Activated CD8-positive, alpha-beta memory T cell treated with anti-CD3 and anti-CD28 coated beads, Interleukin-2, amount 10 ng/mL, durations not matched to agents 7 days and 5 days (primary cell): ENCODE results near the gene IGF1R. TPM values are rescaled to one million over a fixed set of nuclear protein-coding genes. Genes with fewer than 3 reads are reported as not detected.

Source experiments
- ATAC-seq: fragments of 150-1000 bp; cut with Tn5 transposase; one replicate; pipeline ENCODE4 v1.10.0; 2021; ENCODE audit warnings: moderate library complexity
- CTCF ChIA-PET: fragments of 350-600 bp; sonication (Branson Sonifier 250); formaldehyde crosslinking; loops from one replicate; lab custom pipeline; 2021; ENCODE audit warnings: antibody characterized with exemption; lab: Charles Lee
- DNase-seq: peaks from one replicate; pipeline ENCODE4 v3.0.0-alpha.2; 2020
- H3K27ac Mint-ChIP-seq: one replicate; pipeline ENCODE4 v1.8.0; 2021; ENCODE audit warnings: mild to moderate bottlenecking, mixed read lengths
- H3K27me3 Mint-ChIP-seq: one replicate; pipeline ENCODE4 v1.8.0; 2021; ENCODE audit warnings: mixed read lengths
- H3K36me3 Mint-ChIP-seq: one replicate; pipeline ENCODE4 v1.8.0; 2021; ENCODE audit warnings: mild to moderate bottlenecking, mixed read lengths
- H3K4me1 Mint-ChIP-seq: one replicate; pipeline ENCODE4 v1.8.0; 2021; ENCODE audit warnings: mixed read lengths
- H3K4me3 Mint-ChIP-seq: one replicate; pipeline ENCODE4 v1.8.0; 2021; ENCODE audit warnings: mild to moderate bottlenecking, moderate library complexity, mixed read lengths
- H3K9me3 Mint-ChIP-seq: one replicate; pipeline ENCODE4 v1.8.0; 2022; ENCODE audit warnings: low read depth, mixed read lengths
- total RNA-seq, 2 experiments: library from RNA; stranded (reverse); gene quantifications; one replicate each; pipeline ENCODE4 v1.2.3, GENCODE V29; 2021

IGF1R gene
- total RNA-seq, 2 experiments from 2014 or later: 6.2 to 7.0 TPM

DNA sequence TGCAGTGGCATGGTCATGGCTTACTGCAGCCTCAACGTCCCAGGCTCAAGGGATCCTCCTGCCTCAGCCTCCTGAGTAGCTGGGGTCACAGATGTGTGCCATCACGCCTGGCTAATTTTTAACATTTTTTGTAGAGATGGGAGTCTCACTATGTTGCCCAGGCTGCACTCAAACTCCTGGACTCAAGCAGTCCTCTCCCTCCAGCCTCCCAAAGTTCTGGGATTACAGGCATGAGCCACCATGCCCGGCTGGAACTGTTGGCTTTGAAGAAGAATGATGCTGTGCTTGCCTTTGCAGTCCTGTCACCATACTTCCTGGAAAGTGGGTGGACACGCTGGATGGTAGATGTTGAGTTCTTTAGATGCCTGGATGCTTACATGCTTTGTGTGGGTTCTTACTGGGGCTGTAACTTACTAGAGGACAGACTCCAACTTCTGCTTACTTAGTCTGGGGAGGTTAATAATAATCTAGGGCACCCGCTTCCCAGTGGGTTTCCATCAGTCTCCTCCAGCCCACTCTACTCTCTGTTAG is 36.7 kb downstream of the IGF1R start:
- H3K4me1 Mint-ChIP-seq: peaks cover 2% of the 10 kb centered on the region

DNA sequence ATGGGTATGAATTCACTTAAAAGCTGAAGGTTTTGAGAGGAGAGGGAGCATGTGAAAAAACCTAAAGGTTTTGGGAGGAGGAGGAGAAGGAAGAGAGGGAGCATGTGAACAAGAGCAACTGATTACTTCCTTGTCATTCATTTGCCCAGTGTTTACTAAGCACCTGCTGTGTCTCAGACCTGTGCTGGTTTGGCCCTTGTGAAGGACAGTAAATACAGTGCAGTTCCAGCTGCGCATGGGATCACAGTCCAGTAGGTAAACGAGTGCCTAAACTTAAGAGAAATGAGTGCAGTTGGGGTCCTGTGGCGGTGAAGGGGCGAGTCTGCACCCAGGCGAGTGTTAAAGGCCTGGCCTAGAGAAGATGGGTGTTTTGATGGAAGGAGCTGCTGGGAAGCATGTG is 38.6 kb downstream of the IGF1R start:
- H3K36me3 Mint-ChIP-seq: peaks cover 2% of the 10 kb centered on the region
- CTCF ChIA-PET: no interaction called here
- peaks cover 2% of the 10 kb centered on the region for H3K4me1 Mint-ChIP-seq
- H3K4me3 Mint-ChIP-seq: no peak overlapping the region
- H3K9me3 Mint-ChIP-seq: no peaks in the 10 kb centered on the region
- H3K27me3 Mint-ChIP-seq: no peaks in the 10 kb centered on the region
- ATAC-seq (no peak), DNase-seq (no peak)
- H3K27ac Mint-ChIP-seq: no peak overlapping the region

More for the DNA sequence above, 36.7 kb downstream of the IGF1R start:
- Mint-ChIP-seq H3K9me3 (no peaks in the 10 kb centered on the region), H3K27ac (no peak overlapping the region), H3K4me3 (no peak overlapping the region), H3K27me3 (no peaks in the 10 kb centered on the region), H3K36me3 (peaks cover 2% of the 10 kb centered on the region)
- DNase-seq (no peak), ATAC-seq (no peak)
- CTCF ChIA-PET: no interaction called here

- H3K27me3 Mint-ChIP-seq: no peaks in the 10 kb centered on the region
Measured at GRCh38 chr15:98689431-98689861, 41.1 kb downstream of the IGF1R start.

DNA sequence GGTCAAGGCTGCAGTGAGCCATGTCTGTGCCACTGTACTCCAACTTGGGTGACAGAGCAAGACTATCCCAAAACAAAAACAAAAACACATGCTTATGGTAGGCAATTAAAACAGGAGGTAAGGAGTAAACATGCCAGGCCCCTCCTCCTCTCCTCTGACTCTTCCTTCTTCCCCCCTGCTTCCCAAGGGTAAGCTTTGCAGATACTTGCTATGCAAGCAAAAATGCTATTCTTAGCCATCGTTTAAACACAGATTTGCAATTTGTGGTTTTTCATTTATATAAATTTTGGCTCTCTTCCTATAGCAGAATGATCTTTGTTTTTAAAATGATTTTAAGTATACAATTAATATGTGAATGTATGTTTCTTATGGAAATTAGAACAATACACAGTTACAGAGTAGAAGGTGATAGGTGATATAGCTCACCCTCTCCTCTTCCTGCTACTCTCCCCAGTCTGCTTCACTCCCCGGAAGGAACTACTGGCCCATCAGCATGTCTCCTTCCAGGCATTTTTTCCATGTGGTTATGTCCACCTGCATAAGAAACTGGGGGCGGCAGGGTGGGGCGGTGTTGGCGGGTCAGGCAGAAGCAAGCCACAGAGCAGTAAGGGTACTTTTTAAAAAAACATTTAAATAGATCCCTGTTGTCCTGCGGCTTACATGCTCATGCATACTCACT is 42.1 kb downstream of the IGF1R start:
- H3K27me3 Mint-ChIP-seq: no peaks in the 10 kb centered on the region
- no peaks in the 10 kb centered on the region for H3K4me1 Mint-ChIP-seq
- DNase-seq (no peak), ATAC-seq (no peak)
- no peak overlapping the region for H3K4me3 Mint-ChIP-seq
- no peak overlapping the region for H3K27ac Mint-ChIP-seq
- CTCF ChIA-PET: no interaction called here
- H3K36me3 Mint-ChIP-seq: peaks cover 2% of the 10 kb centered on the region
- no peaks in the 10 kb centered on the region for H3K9me3 Mint-ChIP-seq

More at GRCh38 chr15:98689431-98689861, 41.1 kb downstream of the IGF1R start:
- H3K4me1 Mint-ChIP-seq: no peaks in the 10 kb centered on the region
- ATAC-seq: no peak
- no peaks in the 10 kb centered on the region for H3K9me3 Mint-ChIP-seq
- DNase-seq: no peak
- H3K4me3 Mint-ChIP-seq: no peak overlapping the region
- H3K36me3 Mint-ChIP-seq: peaks cover 2% of the 10 kb centered on the region
- no peak overlapping the region for H3K27ac Mint-ChIP-seq
- CTCF ChIA-PET: no interaction called here

DNA sequence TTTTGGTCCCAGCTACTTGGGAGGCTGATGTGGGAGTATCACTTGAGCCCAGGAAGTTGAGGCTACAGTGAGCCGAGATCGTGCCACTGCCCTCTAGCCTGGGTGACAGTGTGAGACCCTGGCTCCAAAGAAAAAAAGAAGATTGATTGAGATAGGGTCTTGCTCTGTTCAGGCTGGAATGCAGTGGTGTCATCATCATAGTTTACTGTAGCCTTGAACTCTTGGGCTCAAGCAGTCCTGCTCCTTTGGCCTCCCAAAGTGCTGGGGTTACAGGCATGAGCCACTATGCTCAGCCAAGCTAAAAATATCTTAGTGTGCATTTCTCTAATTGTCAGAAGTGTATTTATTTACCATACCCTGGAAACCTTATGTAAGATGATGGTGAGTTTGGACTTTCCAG is 43.9 kb downstream of the IGF1R start:
- no peak for ATAC-seq
- Mint-ChIP-seq H3K4me3 (no peak overlapping the region), H3K27ac (no peak overlapping the region), H3K36me3 (no peaks in the 10 kb centered on the region), H3K27me3 (no peaks in the 10 kb centered on the region), H3K9me3 (no peaks in the 10 kb centered on the region), H3K4me1 (no peaks in the 10 kb centered on the region)
- DNase-seq: no peak
- CTCF ChIA-PET: interaction anchor here (1.0 kb wide), 1 partner anchor 173 kb away, joined by 3 read pairs; no protein-coding TSS in a partner anchor

DNA sequence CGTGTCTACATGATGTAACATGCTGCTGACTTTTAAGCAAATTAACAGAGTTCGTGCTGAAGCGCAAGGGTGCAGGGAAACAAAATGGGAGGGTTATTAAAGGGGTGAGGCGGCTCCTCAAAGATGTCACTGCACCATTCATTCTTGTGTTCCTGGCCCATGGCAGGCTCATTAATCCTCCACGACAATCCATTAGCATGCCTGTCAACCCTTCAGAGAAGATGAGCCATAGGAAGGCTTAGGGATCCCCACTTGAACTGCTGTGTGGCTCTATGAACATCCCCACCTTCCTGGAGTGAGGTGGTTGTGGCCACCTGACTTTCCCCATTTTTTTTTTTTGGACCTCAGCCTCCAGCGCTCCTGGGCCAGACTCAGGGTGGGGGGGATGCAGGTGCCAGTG is 45.8 kb downstream of the IGF1R start:
- CTCF ChIA-PET: no interaction called here
- Mint-ChIP-seq H3K27ac (no peak overlapping the region), H3K27me3 (no peaks in the 10 kb centered on the region), H3K9me3 (no peaks in the 10 kb centered on the region), H3K4me1 (no peaks in the 10 kb centered on the region), H3K36me3 (no peaks in the 10 kb centered on the region), H3K4me3 (no peak overlapping the region)
- ATAC-seq (no peak), DNase-seq (no peak)

DNA sequence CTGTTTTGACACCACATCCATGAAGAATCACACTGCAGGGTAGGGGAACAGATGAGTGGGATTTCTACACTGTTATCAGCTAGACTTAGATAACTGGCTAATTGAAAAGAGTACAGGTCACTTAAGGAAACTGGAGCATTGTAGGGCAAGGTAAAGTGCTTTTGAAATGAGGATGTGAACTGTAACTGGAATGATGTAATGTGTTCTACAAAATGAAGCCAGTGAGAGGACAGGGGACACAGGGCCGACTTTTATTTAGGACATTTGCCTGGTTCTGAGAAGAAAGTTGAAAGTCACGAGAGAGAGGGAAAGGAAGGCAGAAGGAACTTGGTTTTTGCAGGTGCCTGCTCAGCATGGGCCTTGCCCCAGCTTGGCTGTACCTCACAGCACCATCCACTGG is 50.5 kb downstream of the IGF1R start:
- CTCF ChIA-PET: no interaction called here
- peaks cover 4% of the 10 kb centered on the region for H3K4me1 Mint-ChIP-seq
- no peak overlapping the region for H3K4me3 Mint-ChIP-seq
- no peaks in the 10 kb centered on the region for H3K36me3 Mint-ChIP-seq
- H3K27me3 Mint-ChIP-seq: no peaks in the 10 kb centered on the region
- DNase-seq (no peak), ATAC-seq (no peak)
- no peak overlapping the region for H3K27ac Mint-ChIP-seq
- H3K9me3 Mint-ChIP-seq: no peaks in the 10 kb centered on the region

DNA sequence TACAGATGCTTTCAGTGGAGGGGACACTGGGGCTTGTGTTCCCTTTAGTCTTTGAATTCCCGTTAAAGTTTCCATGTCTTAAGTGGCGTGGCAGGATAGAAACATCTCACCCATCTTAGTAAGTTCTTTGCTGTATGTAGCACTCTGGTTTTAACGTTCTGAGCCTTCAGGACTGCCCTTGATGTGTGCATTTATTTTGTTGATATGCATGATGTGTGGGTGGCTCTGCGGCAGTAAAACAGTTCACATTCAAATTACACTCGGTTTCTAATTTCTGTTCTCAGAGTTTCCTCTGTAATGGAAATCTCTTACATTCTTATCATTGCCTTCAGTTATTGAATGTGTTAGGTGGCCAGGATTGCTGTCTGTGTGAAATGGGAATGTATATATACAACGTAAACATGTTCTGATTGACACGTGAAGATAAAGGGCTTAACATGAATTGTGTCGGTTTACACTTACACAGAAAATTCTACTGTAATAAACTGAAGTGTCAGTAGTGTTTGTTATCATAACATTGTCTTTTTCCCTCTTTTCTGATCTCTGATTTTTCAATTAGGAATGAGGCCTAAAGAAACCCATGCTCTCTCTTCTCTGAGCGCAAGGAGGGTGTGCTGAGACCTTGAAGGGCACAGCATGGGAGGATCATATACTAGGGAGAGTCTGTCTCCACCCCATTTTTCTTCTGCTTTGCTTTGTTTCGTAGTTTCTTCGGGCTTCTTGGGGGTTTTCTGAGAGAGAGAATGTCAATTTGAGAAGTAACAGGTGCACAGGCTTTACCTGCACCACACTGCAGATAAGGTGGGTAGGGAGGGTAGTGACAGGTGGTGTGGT is 51.5 kb downstream of the IGF1R start:
- H3K27ac Mint-ChIP-seq: no peak overlapping the region
- H3K4me1 Mint-ChIP-seq: peaks cover 4% of the 10 kb centered on the region
- DNase-seq: no peak

DNA sequence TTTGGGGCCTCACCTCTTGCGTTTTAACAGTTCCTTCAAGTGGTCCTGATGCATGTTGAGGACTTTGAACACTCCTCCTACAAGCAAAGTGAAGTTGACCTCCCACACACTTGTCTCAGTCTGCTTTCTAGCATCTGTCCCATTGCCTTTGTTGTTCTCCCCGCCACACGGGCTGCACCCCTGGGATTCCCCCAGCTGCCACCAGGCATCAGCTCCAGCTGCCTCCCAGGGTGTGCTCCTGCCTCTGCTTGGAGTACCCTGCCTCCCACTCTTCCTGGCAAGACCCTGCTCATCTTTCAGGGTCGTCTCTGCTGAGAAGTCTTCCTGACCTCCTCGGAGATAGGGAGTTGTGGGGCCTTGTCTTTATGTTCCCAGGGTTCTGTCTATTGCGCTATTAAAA is 52.2 kb downstream of the IGF1R start:
- ATAC-seq: no peak
- H3K4me1 Mint-ChIP-seq: peaks cover 4% of the 10 kb centered on the region
- H3K27ac Mint-ChIP-seq: no peak overlapping the region
- no peaks in the 10 kb centered on the region for H3K9me3 Mint-ChIP-seq
- H3K36me3 Mint-ChIP-seq: no peaks in the 10 kb centered on the region
- H3K4me3 Mint-ChIP-seq: no peak overlapping the region
- CTCF ChIA-PET: no interaction called here
- no peaks in the 10 kb centered on the region for H3K27me3 Mint-ChIP-seq
- no peak for DNase-seq

More for the DNA sequence above, 51.5 kb downstream of the IGF1R start:
- no peak for ATAC-seq
- Mint-ChIP-seq H3K4me3 (no peak overlapping the region), H3K9me3 (no peaks in the 10 kb centered on the region), H3K36me3 (no peaks in the 10 kb centered on the region), H3K27me3 (no peaks in the 10 kb centered on the region)
- CTCF ChIA-PET: no interaction called here

GRCh38 chr15:98703126-98703685 is 54.9 kb downstream of the IGF1R start:
- H3K9me3 Mint-ChIP-seq: no peaks in the 10 kb centered on the region
- H3K4me1 Mint-ChIP-seq: peaks cover 4% of the 10 kb centered on the region
- H3K27ac Mint-ChIP-seq: no peak overlapping the region
- no peak for ATAC-seq
- peaks cover 1% of the 10 kb centered on the region for H3K36me3 Mint-ChIP-seq
- no peaks in the 10 kb centered on the region for H3K27me3 Mint-ChIP-seq
- CTCF ChIA-PET: no interaction called here
- H3K4me3 Mint-ChIP-seq: no peak overlapping the region
- DNase-seq: no peak

- no peak for ATAC-seq
- DNase-seq: no peak
- Mint-ChIP-seq H3K4me3 (no peak overlapping the region), H3K27me3 (no peaks in the 10 kb centered on the region), H3K9me3 (no peaks in the 10 kb centered on the region), H3K36me3 (peaks cover 1% of the 10 kb centered on the region), H3K27ac (no peak overlapping the region), H3K4me1 (peaks cover 4% of the 10 kb centered on the region)
- CTCF ChIA-PET: no interaction called here
Measured at GRCh38 chr15:98705070-98705469, 56.7 kb downstream of the IGF1R start.

- Mint-ChIP-seq H3K27ac (no peak overlapping the region), H3K36me3 (peaks cover 1% of the 10 kb centered on the region), H3K27me3 (no peaks in the 10 kb centered on the region), H3K4me1 (peaks cover 4% of the 10 kb centered on the region), H3K9me3 (no peaks in the 10 kb centered on the region), H3K4me3 (no peak overlapping the region)
- ATAC-seq (no peak), DNase-seq (no peak)
- CTCF ChIA-PET: interaction anchor here (1.0 kb wide), 1 partner anchor 73 kb away, joined by 4 read pairs; no protein-coding TSS in a partner anchor
Measured at GRCh38 chr15:98706387-98706786, 58.0 kb downstream of the IGF1R start.

DNA sequence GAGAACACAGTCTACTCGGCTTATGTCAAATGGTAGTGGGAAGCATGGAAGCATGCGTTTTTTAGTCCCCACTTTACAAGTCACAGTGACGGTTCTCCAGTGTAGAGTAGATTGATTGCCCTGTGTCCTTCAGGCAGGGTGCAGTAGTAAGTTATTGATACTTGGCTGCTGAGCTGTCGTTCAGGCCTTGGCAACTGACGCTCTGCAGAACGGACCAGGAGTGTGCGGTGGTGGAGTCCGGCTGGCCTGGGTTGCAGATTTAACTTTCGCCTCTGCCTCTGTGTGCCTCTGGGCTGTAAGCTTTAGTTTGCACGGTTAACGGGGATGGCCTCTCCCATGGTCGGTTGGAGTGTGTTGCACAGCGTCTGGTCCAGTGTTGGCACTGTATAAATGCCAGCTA is 58.6 kb downstream of the IGF1R start:
- no peak overlapping the region for H3K4me3 Mint-ChIP-seq
- no peaks in the 10 kb centered on the region for H3K27me3 Mint-ChIP-seq
- no peak overlapping the region for H3K27ac Mint-ChIP-seq
- CTCF ChIA-PET: no interaction called here
- H3K4me1 Mint-ChIP-seq: peaks cover 4% of the 10 kb centered on the region
- no peaks in the 10 kb centered on the region for H3K9me3 Mint-ChIP-seq
- H3K36me3 Mint-ChIP-seq: peaks cover 2% of the 10 kb centered on the region
- ATAC-seq (no peak), DNase-seq (no peak)
